ENCODE data around the gene MLPH. TPM values are rescaled to one million over a fixed set of nuclear protein-coding genes. Genes with fewer than 3 reads are reported as not detected.

MLPH gene
- total and polyA plus RNA-seq, 4 donors = 1.6 to 25.9 (median 22.3) TPM

DNA sequence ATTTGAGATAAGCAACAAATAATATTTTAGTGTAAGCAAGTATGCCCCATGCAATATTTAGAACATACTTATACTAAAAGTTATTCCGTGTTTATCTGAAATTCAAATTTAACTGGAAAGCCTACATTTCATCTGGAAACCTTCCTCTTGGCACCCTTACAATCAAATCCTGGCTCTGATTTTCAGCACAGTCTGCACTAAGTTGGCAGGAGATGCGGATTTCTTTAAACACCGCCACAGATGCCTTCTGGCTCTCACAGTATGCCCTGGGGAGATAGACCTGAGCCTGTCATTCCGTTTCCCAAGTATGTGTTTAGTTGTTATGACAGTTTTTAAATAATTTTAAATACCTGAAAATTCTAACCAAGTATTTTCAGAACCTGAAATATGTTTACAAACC lies 7.3 kb upstream of the MLPH start:
- H3K27ac ChIP-seq (ENCODE audit: low read depth in 1 of 2, low read length in 2 of 2) = no peak overlapping the region
- no peaks in the 10 kb centered on the region for H3K27me3 ChIP-seq (ENCODE audit: control insufficient read depth in 4 of 4, insufficient read depth in 4 of 4, low read length in 3 of 4)
- H3K9ac ChIP-seq (ENCODE audit: low read depth in 1 of 2, low read length in 2 of 2) = peak overlapping the region in 1 of 2 donors; percentile 29
- no peaks in the 10 kb centered on the region for H3K36me3 ChIP-seq (ENCODE audit: control insufficient read depth in 4 of 4, insufficient read depth in 3 of 4, low read depth in 1 of 4, low read length in 3 of 4)
- peaks cover 0 to 26% (median 17%) of the 10 kb centered on the region in 4 donors for H3K4me1 ChIP-seq (ENCODE audit: control insufficient read depth in 4 of 4, insufficient read depth in 4 of 4, low read length in 3 of 4)
- 38% methylated on average over 4 of the region's 4 CpGs for WGBS
- DNase-seq (ENCODE audit: low spot score) = no peak
- peak in 1 of 2 donors; percentile 36 for TF ChIP-seq RAD21 (IDR thresholded peaks at IDR 0.05)
- no peak for TF ChIP-seq JUND (IDR thresholded peaks at IDR 0.05)
- TF ChIP-seq ATF3 (IDR thresholded peaks at IDR 0.05) = no peak
- no peak for TF ChIP-seq EGR1 (IDR thresholded peaks at IDR 0.05; ENCODE audit: low read depth in 2 of 2)
- peak; percentile 9 for TF ChIP-seq SP1 (IDR thresholded peaks at IDR 0.05)
- TF ChIP-seq, protein P1, sequence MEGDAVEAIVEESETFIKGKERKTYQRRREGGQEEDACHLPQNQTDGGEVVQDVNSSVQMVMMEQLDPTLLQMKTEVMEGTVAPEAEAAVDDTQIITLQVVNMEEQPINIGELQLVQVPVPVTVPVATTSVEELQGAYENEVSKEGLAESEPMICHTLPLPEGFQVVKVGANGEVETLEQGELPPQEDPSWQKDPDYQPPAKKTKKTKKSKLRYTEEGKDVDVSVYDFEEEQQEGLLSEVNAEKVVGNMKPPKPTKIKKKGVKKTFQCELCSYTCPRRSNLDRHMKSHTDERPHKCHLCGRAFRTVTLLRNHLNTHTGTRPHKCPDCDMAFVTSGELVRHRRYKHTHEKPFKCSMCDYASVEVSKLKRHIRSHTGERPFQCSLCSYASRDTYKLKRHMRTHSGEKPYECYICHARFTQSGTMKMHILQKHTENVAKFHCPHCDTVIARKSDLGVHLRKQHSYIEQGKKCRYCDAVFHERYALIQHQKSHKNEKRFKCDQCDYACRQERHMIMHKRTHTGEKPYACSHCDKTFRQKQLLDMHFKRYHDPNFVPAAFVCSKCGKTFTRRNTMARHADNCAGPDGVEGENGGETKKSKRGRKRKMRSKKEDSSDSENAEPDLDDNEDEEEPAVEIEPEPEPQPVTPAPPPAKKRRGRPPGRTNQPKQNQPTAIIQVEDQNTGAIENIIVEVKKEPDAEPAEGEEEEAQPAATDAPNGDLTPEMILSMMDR (IDR thresholded peaks at IDR 0.05; ENCODE audit: low read depth, low read length, missing input control) = no peak
- TF ChIP-seq HNF4A (conservative IDR thresholded peaks at IDR 0.05) = peak in 1 of 2 donors; percentile 16
- TF ChIP-seq FOXA2 (IDR thresholded peaks at IDR 0.05) = no peak
- no peak for TF ChIP-seq FOXA1 (IDR thresholded peaks at IDR 0.05)
- TF ChIP-seq MAX (IDR thresholded peaks at IDR 0.05) = no peak
- no peak overlapping the region for H3K4me3 ChIP-seq (ENCODE audit: low read depth in 1 of 3, low read length in 3 of 3)
- no peaks in the 10 kb centered on the region for H3K9me3 ChIP-seq (ENCODE audit: control insufficient read depth in 4 of 4, low read length in 3 of 4)

DNA sequence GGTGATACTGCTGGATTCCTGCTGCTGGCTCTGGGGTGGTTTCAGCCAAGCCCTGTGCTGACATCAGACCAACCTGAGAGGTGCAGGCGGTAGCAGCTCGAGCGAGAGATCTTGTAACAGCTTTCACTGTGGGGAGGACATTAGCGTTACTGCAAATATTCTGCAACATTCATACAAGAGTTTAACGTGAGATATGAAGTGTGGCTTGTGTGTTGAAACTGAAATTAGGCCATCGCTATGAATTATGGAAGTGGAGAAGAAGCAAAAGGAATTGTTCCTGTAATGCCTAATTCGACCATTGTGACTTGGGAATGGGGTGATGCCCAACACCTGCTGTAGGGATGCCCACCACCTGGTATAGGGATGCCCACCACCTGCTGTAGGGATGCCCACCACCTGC lies 6.5 kb upstream of the MLPH start:
- Histone ChIP-seq H3K9me3 (ENCODE audit: control insufficient read depth in 4 of 4, low read length in 3 of 4) (no peaks in the 10 kb centered on the region), H3K4me1 (ENCODE audit: control insufficient read depth in 4 of 4, insufficient read depth in 4 of 4, low read length in 3 of 4) (peaks cover 0 to 25% (median 15%) of the 10 kb centered on the region in 4 donors), H3K27ac (ENCODE audit: low read depth in 1 of 2, low read length in 2 of 2) (no peak overlapping the region), H3K27me3 (ENCODE audit: control insufficient read depth in 4 of 4, insufficient read depth in 4 of 4, low read length in 3 of 4) (no peaks in the 10 kb centered on the region), H3K9ac (ENCODE audit: low read depth in 1 of 2, low read length in 2 of 2) (no peak overlapping the region), H3K4me3 (ENCODE audit: low read depth in 1 of 3, low read length in 3 of 3) (no peak overlapping the region), H3K36me3 (ENCODE audit: control insufficient read depth in 4 of 4, insufficient read depth in 3 of 4, low read depth in 1 of 4, low read length in 3 of 4) (no peaks in the 10 kb centered on the region)
- TF ChIP-seq EGR1 (IDR thresholded peaks at IDR 0.05; ENCODE audit: low read depth in 2 of 2) = no peak
- no peak for TF ChIP-seq HNF4G (IDR thresholded peaks at IDR 0.05)
- TF ChIP-seq JUND (IDR thresholded peaks at IDR 0.05) = no peak
- TF ChIP-seq GABPA (IDR thresholded peaks at IDR 0.05 in 1 of 2, conservative IDR thresholded peaks at IDR 0.05 in 1 of 2) = no peak
- TF ChIP-seq, protein P1 (IDR thresholded peaks at IDR 0.05; ENCODE audit: low read depth, low read length, missing input control) = no peak
- TF ChIP-seq MAX (IDR thresholded peaks at IDR 0.05) = no peak
- TF ChIP-seq ATF3 (IDR thresholded peaks at IDR 0.05) = no peak
- no peak for TF ChIP-seq FOXA1 (IDR thresholded peaks at IDR 0.05)
- no peak for TF ChIP-seq RAD21 (IDR thresholded peaks at IDR 0.05)
- TF ChIP-seq HNF4A (conservative IDR thresholded peaks at IDR 0.05) = no peak
- TF ChIP-seq, protein P2, sequence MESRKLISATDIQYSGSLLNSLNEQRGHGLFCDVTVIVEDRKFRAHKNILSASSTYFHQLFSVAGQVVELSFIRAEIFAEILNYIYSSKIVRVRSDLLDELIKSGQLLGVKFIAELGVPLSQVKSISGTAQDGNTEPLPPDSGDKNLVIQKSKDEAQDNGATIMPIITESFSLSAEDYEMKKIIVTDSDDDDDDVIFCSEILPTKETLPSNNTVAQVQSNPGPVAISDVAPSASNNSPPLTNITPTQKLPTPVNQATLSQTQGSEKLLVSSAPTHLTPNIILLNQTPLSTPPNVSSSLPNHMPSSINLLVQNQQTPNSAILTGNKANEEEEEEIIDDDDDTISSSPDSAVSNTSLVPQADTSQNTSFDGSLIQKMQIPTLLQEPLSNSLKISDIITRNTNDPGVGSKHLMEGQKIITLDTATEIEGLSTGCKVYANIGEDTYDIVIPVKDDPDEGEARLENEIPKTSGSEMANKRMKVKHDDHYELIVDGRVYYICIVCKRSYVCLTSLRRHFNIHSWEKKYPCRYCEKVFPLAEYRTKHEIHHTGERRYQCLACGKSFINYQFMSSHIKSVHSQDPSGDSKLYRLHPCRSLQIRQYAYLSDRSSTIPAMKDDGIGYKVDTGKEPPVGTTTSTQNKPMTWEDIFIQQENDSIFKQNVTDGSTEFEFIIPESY (IDR thresholded peaks at IDR 0.05) = no peak
- TF ChIP-seq YY1 (IDR thresholded peaks at IDR 0.05) = no peak
- TF ChIP-seq TAF1 (conservative IDR thresholded peaks at IDR 0.05) = no peak
- no peak for TF ChIP-seq SP1 (IDR thresholded peaks at IDR 0.05)
- TF ChIP-seq, protein P3, sequence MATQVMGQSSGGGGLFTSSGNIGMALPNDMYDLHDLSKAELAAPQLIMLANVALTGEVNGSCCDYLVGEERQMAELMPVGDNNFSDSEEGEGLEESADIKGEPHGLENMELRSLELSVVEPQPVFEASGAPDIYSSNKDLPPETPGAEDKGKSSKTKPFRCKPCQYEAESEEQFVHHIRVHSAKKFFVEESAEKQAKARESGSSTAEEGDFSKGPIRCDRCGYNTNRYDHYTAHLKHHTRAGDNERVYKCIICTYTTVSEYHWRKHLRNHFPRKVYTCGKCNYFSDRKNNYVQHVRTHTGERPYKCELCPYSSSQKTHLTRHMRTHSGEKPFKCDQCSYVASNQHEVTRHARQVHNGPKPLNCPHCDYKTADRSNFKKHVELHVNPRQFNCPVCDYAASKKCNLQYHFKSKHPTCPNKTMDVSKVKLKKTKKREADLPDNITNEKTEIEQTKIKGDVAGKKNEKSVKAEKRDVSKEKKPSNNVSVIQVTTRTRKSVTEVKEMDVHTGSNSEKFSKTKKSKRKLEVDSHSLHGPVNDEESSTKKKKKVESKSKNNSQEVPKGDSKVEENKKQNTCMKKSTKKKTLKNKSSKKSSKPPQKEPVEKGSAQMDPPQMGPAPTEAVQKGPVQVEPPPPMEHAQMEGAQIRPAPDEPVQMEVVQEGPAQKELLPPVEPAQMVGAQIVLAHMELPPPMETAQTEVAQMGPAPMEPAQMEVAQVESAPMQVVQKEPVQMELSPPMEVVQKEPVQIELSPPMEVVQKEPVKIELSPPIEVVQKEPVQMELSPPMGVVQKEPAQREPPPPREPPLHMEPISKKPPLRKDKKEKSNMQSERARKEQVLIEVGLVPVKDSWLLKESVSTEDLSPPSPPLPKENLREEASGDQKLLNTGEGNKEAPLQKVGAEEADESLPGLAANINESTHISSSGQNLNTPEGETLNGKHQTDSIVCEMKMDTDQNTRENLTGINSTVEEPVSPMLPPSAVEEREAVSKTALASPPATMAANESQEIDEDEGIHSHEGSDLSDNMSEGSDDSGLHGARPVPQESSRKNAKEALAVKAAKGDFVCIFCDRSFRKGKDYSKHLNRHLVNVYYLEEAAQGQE (IDR thresholded peaks at IDR 0.05) = no peak
- TF ChIP-seq RXRA (IDR thresholded peaks at IDR 0.05) = no peak
- WGBS = 92% methylated on average over 7 of the region's 7 CpGs
- DNase-seq (ENCODE audit: low spot score) = no peak
